Trophoblast cell (in vitro differentiated cells and primary cell): Measurements from ENCODE around the gene NCOA6.

Experiments
- DNase-seq, 2 donors: peaks; one replicate each; pipeline ENCODE4 v3.0.0-alpha.2; 2016
- H2AFZ ChIP-seq: 2 replicates; pipeline ENCODE4 v1.6.1; 2013; ENCODE audit warnings: low read length, moderate library complexity, mild to moderate bottlenecking; ENCODE audit not compliant: insufficient read depth, poor library complexity
- H2AK5ac ChIP-seq: 2 replicates; pipeline ENCODE4 v1.6.1; 2013; ENCODE audit warnings: mild to moderate bottlenecking, low read length
- H2BK120ac ChIP-seq: 2 replicates; pipeline ENCODE4 v1.6.1; 2013; ENCODE audit warnings: low read length, mild to moderate bottlenecking, moderate library complexity; ENCODE audit not compliant: insufficient read depth, poor library complexity
- H2BK12ac ChIP-seq: 2 replicates; pipeline ENCODE4 v1.6.1; 2013; ENCODE audit warnings: mild to moderate bottlenecking, low read length, moderate library complexity
- H2BK5ac ChIP-seq: 2 replicates; pipeline ENCODE4 v1.6.1; 2013; ENCODE audit warnings: low read length, low read depth, moderate library complexity, mild to moderate bottlenecking; ENCODE audit not compliant: poor library complexity
- H3K14ac ChIP-seq: 2 replicates; pipeline ENCODE4 v1.6.1; 2013; ENCODE audit warnings: mild to moderate bottlenecking, low read length
- H3K18ac ChIP-seq: 2 replicates; pipeline ENCODE4 v1.6.1; 2013; ENCODE audit warnings: mild to moderate bottlenecking, low read length
- H3K23ac ChIP-seq: 2 replicates; pipeline ENCODE4 v1.6.1; 2013; ENCODE audit warnings: low read length
- H3K27ac ChIP-seq: 2 replicates; pipeline ENCODE4 v1.5.1; 2013; ENCODE audit warnings: low read depth, mild to moderate bottlenecking, inconsistent platforms, low read length, moderate library complexity
- H3K27me3 ChIP-seq: 2 replicates; pipeline ENCODE4 v1.6.1; 2013; ENCODE audit warnings: inconsistent platforms, mild to moderate bottlenecking, low read length, moderate library complexity; ENCODE audit not compliant: insufficient read depth
- H3K36me3 ChIP-seq, 2 experiments: 1 replicate in 1 of 2; 2 replicates in 1 of 2; pipeline ENCODE4 v1.6.1; 2013; ENCODE audit warnings: low read length in 2 of 2, mild to moderate bottlenecking in 2 of 2, moderate library complexity in 1 of 2; ENCODE audit not compliant: insufficient read depth in 2 of 2, control insufficient read depth in 1 of 2
- H3K4ac ChIP-seq: 2 replicates; pipeline ENCODE4 v1.6.1; 2013; ENCODE audit warnings: low read depth, mild to moderate bottlenecking, low read length, moderate library complexity
- H3K4me1 ChIP-seq, 2 experiments: 1 replicate in 1 of 2; 2 replicates in 1 of 2; pipeline ENCODE4 v1.6.1; 2013; ENCODE audit warnings: low read length in 2 of 2, mild to moderate bottlenecking in 2 of 2, moderate library complexity in 1 of 2; ENCODE audit not compliant: insufficient read depth in 2 of 2, control insufficient read depth in 1 of 2
- H3K4me2 ChIP-seq: 2 replicates; pipeline ENCODE4 v1.6.1; 2013; ENCODE audit warnings: inconsistent platforms, mild to moderate bottlenecking, low read length, moderate library complexity
- H3K4me3 ChIP-seq: 2 replicates; pipeline ENCODE4 v1.5.1; 2013; ENCODE audit warnings: mild to moderate bottlenecking, low read depth, low read length, inconsistent platforms
- H3K79me1 ChIP-seq: one replicate; pipeline ENCODE4 v1.6.1; 2013; ENCODE audit warnings: low read length
- H3K79me2 ChIP-seq: 2 replicates; pipeline ENCODE4 v1.6.1; 2013; ENCODE audit warnings: low read length, mild to moderate bottlenecking; ENCODE audit not compliant: control insufficient read depth, insufficient read depth, poor library complexity
- H3K9ac ChIP-seq: 2 replicates; pipeline ENCODE4 v1.6.1; 2013; ENCODE audit warnings: mild to moderate bottlenecking, low read length
- H3K9me3 ChIP-seq: 2 replicates; pipeline ENCODE4 v1.6.1; 2013; ENCODE audit warnings: low read depth, mild to moderate bottlenecking, control low read depth, inconsistent platforms, low read length; ENCODE audit not compliant: insufficient read depth
- H4K12ac ChIP-seq: 2 replicates; pipeline ENCODE4 v1.6.1; 2013; ENCODE audit warnings: low read depth, mild to moderate bottlenecking, low read length, moderate library complexity
- H4K8ac ChIP-seq: 2 replicates; pipeline ENCODE4 v1.6.1; 2013; ENCODE audit warnings: low read depth, mild to moderate bottlenecking, low read length, moderate library complexity
- H4K91ac ChIP-seq: one replicate; pipeline ENCODE4 v1.6.1; 2013; ENCODE audit warnings: low read depth, mild to moderate bottlenecking, low read length, moderate library complexity
- WGBS: extraction: QIAGEN DNeasy Blood & Tissue Kit; methylation state at CpG from one replicate; pipeline ENCODE4 v1.1.7; 2013; ENCODE audit warnings: missing lambda C conversion rate; ENCODE audit not compliant: insufficient read length, insufficient coverage; ENCODE audit errors: extremely low coverage; 5-methylcytosine and 5-hydroxymethylcytosine counted together

The NCOA6 gene

GRCh38 chr20:34744340-34744739 is 81.1 kb downstream of the NCOA6 start:
- no peak overlapping the region for H3K4me2 ChIP-seq
- H3K23ac ChIP-seq, result no peak overlapping the region
- no peak overlapping the region for H4K12ac ChIP-seq
- no peaks in the 10 kb centered on the region for H3K27me3 ChIP-seq
- H3K4me3 ChIP-seq, result no peak overlapping the region
- peaks cover 1% of the 10 kb centered on the region for H3K9me3 ChIP-seq
- no peak overlapping the region for H2BK120ac ChIP-seq
- H3K9ac ChIP-seq, result no peak overlapping the region
- H3K79me1 ChIP-seq, result no peaks in the 10 kb centered on the region
- H2BK12ac ChIP-seq, result no peak overlapping the region
- H3K27ac ChIP-seq, result no peak overlapping the region
- no peak for DNase-seq
- H3K18ac ChIP-seq, result no peak overlapping the region
- H4K8ac ChIP-seq, result no peak overlapping the region
- peaks cover 25 to 44% of the 10 kb centered on the region in 2 experiments for H3K36me3 ChIP-seq
- H2BK5ac ChIP-seq, result no peak overlapping the region
- H3K14ac ChIP-seq, result no peak overlapping the region
- H4K91ac ChIP-seq, result no peak overlapping the region
- no peak overlapping the region for H2AK5ac ChIP-seq
- no peak overlapping the region for H2AFZ ChIP-seq
- H3K79me2 ChIP-seq, result no peaks in the 10 kb centered on the region
- no CpG with 5 or more reads among the region's 3 CpGs for WGBS
- no peaks in the 10 kb centered on the region for H3K4me1 ChIP-seq
- H3K4ac ChIP-seq, result no peak overlapping the region

- DNase-seq, result no peak
- Histone ChIP-seq H3K36me3 (peaks cover 25 to 49% of the 10 kb centered on the region in 2 experiments), H3K4me2 (no peak overlapping the region), H3K23ac (no peak overlapping the region), H3K18ac (no peak overlapping the region), H3K4me3 (no peak overlapping the region), H3K4ac (no peak overlapping the region), H3K79me1 (no peaks in the 10 kb centered on the region), H4K12ac (no peak overlapping the region), H3K79me2 (no peaks in the 10 kb centered on the region), H3K9me3 (peaks cover 1% of the 10 kb centered on the region), H2BK120ac (no peak overlapping the region), H3K4me1 (no peaks in the 10 kb centered on the region), H3K9ac (no peak overlapping the region), H3K14ac (no peak overlapping the region), H2BK12ac (no peak overlapping the region), H2BK5ac (no peak overlapping the region), H4K91ac (no peak overlapping the region), H3K27me3 (no peaks in the 10 kb centered on the region), H3K27ac (no peak overlapping the region), H2AFZ (no peak overlapping the region), H4K8ac (no peak overlapping the region), H2AK5ac (no peak overlapping the region)
- WGBS, result no CpG with 5 or more reads among the region's 1 CpG
Measured at GRCh38 chr20:34743039-34743438, 82.4 kb downstream of the NCOA6 start.

GRCh38 chr20:34736106-34736735 is 89.2 kb downstream of the NCOA6 start:
- Histone ChIP-seq H3K36me3 (peaks cover 11 to 32% of the 10 kb centered on the region in 2 experiments), H3K27ac (no peak overlapping the region), H3K4me1 (no peaks in the 10 kb centered on the region), H3K9ac (no peak overlapping the region), H3K9me3 (no peaks in the 10 kb centered on the region), H3K4ac (no peak overlapping the region), H3K79me2 (no peaks in the 10 kb centered on the region), H4K91ac (no peak overlapping the region), H2BK5ac (no peak overlapping the region), H4K12ac (no peak overlapping the region), H2BK12ac (no peak overlapping the region), H3K27me3 (no peaks in the 10 kb centered on the region), H2AFZ (no peak overlapping the region), H3K4me3 (no peak overlapping the region), H4K8ac (no peak overlapping the region), H3K23ac (no peak overlapping the region), H3K14ac (no peak overlapping the region), H3K18ac (no peak overlapping the region), H2AK5ac (no peak overlapping the region), H3K4me2 (no peak overlapping the region), H2BK120ac (no peak overlapping the region), H3K79me1 (no peaks in the 10 kb centered on the region)
- no peak for DNase-seq
- WGBS, result no CpG with 5 or more reads among the region's 6 CpGs

- DNase-seq, result no peak
- Histone ChIP-seq H4K91ac (no peak overlapping the region), H4K12ac (no peak overlapping the region), H3K4ac (no peak overlapping the region), H3K4me1 (no peaks in the 10 kb centered on the region), H3K4me3 (no peak overlapping the region), H2AFZ (no peak overlapping the region), H3K79me1 (no peaks in the 10 kb centered on the region), H3K18ac (no peak overlapping the region), H2AK5ac (no peak overlapping the region), H2BK120ac (no peak overlapping the region), H4K8ac (no peak overlapping the region), H3K4me2 (no peak overlapping the region), H3K9me3 (no peaks in the 10 kb centered on the region), H3K9ac (no peak overlapping the region), H3K27me3 (no peaks in the 10 kb centered on the region), H3K79me2 (no peaks in the 10 kb centered on the region), H3K23ac (no peak overlapping the region), H3K14ac (no peak overlapping the region), H3K27ac (no peak overlapping the region), H2BK5ac (no peak overlapping the region), H3K36me3 (peaks cover 10 to 23% of the 10 kb centered on the region in 2 experiments), H2BK12ac (no peak overlapping the region)
- WGBS, result no CpG with 5 or more reads among the region's 1 CpG
Measured at GRCh38 chr20:34732523-34732922, 92.9 kb downstream of the NCOA6 start.
